H1 (cell line): ENCODE results near the gene FRMD4A. TPM values are rescaled to one million over a fixed set of nuclear protein-coding genes. Genes with fewer than 3 reads are reported as not detected.
"Not testable (repeated sequence)": the region's sequence is repeated elsewhere in the genome, so short reads cannot be mapped to it uniquely, and the experiment has no call there.

ENCODE experiments used
- CTCF ChIA-PET: fragments of 300-600 bp; sonication (Branson Sonifier 250); formaldehyde crosslinking; loops from one replicate; lab custom pipeline; 2021; ENCODE audit not compliant: partially characterized antibody; lab: Charles Lee
- POLR2A ChIA-PET: fragments of 300-600 bp; sonication (Branson Sonifier 250); formaldehyde crosslinking; loops from one replicate; lab custom pipeline; 2021; ENCODE audit warnings: inconsistent platforms; ENCODE audit not compliant: partially characterized antibody; lab: Charles Lee
- DNase-seq, 2 experiments: peaks; one replicate each; pipeline versions ENCODE4 v3.0.0 to v3.0.0-alpha.2; 2010 to 2022; ENCODE audit warnings: low spot score in 2 of 2, low read depth in 1 of 2, mixed read lengths in 1 of 2
- FAIRE-seq: peaks from 2 replicates; lab custom pipeline; 2011; peaks lifted over from hg19 to GRCh38; lab: Jason Lieb, UNC
- H2AFZ ChIP-seq: 2 replicates; pipeline ENCODE4 v1.8.1; 2012; ENCODE audit warnings: low read length, inconsistent platforms
- H2AK5ac ChIP-seq: 2 replicates; pipeline ENCODE4 v1.6.1; 2013; ENCODE audit warnings: low read depth, low read length
- H2BK120ac ChIP-seq: replicated peaks from 2 replicates; pipeline ENCODE3; 2013; ENCODE audit warnings: low read depth, low read length, inconsistent platforms
- H2BK12ac ChIP-seq: 2 replicates; pipeline ENCODE4 v1.6.1; 2013; ENCODE audit warnings: low read depth, low read length
- H2BK15ac ChIP-seq: 2 replicates; pipeline ENCODE4 v1.6.1; 2013; ENCODE audit warnings: low read length
- H2BK20ac ChIP-seq: 2 replicates; pipeline ENCODE4 v1.6.1; 2013; ENCODE audit warnings: low read length
- H2BK5ac ChIP-seq: 2 replicates; pipeline ENCODE4 v1.6.1; 2013; ENCODE audit warnings: low read depth, low read length
- H3K14ac ChIP-seq: 2 replicates; pipeline ENCODE4 v1.6.1; 2013; ENCODE audit warnings: inconsistent platforms; ENCODE audit not compliant: insufficient read length
- H3K18ac ChIP-seq: 2 replicates; pipeline ENCODE4 v1.6.1; 2013; ENCODE audit warnings: low read length; ENCODE audit errors: extremely low read depth
- H3K23ac ChIP-seq: 2 replicates; pipeline ENCODE4 v1.6.1; 2013; ENCODE audit warnings: inconsistent platforms; ENCODE audit not compliant: insufficient read length
- H3K23me2 ChIP-seq: 2 replicates; pipeline ENCODE4 v1.6.1; 2013; ENCODE audit warnings: low read depth, low read length
- H3K27ac ChIP-seq: 2 replicates; pipeline ENCODE4 v1.6.1; 2011; ENCODE audit warnings: low read depth, low read length, inconsistent platforms
- H3K27me3 ChIP-seq, 4 experiments: replicated peaks in 1 of 4; 1 replicate in 1 of 4; 2 replicates in 3 of 4; pipeline versions ENCODE4 v1.6.1 to v1.8.1; 2011 to 2013; ENCODE audit warnings: low read length in 3 of 4, mild to moderate bottlenecking in 3 of 4, inconsistent platforms in 2 of 4, mixed read lengths in 2 of 4, moderate library complexity in 1 of 4; ENCODE audit not compliant: control insufficient read depth in 3 of 4, insufficient read depth in 3 of 4; ENCODE audit errors: extremely low read depth in 1 of 4
- H3K36me3 ChIP-seq, 4 experiments: 2 replicates each; pipeline versions ENCODE4 v1.6.1 to v1.8.1; 2011 to 2013; ENCODE audit warnings: mild to moderate bottlenecking in 4 of 4, low read length in 3 of 4, moderate library complexity in 2 of 4, control low read depth in 1 of 4, inconsistent platforms in 1 of 4; ENCODE audit not compliant: insufficient read depth in 4 of 4, control insufficient read depth in 2 of 4
- H3K4ac ChIP-seq: replicated peaks from 2 replicates; pipeline ENCODE3; 2013; ENCODE audit warnings: low read length, low read depth, mixed read lengths, inconsistent platforms; ENCODE audit not compliant: insufficient read length
- H3K4me1 ChIP-seq, 4 experiments: replicated peaks in 1 of 4; 1 replicate in 1 of 4; 2 replicates in 3 of 4; pipeline versions ENCODE4 v1.6.1 to v1.8.1; 2011 to 2013; ENCODE audit warnings: low read length in 3 of 4, inconsistent platforms in 2 of 4, mixed read lengths in 1 of 4; ENCODE audit not compliant: insufficient read depth in 4 of 4, control insufficient read depth in 3 of 4
- H3K4me2 ChIP-seq, 2 experiments: 2 replicates each; pipeline versions ENCODE4 v1.6.1 to v1.8.1; 2011 to 2013; ENCODE audit warnings: low read depth in 2 of 2, low read length in 2 of 2, control low read depth in 1 of 2, inconsistent platforms in 1 of 2, mild to moderate bottlenecking in 1 of 2; ENCODE audit not compliant: insufficient read depth in 1 of 2
- H3K4me3 ChIP-seq, 4 experiments: fragments of 200-600, 300-600 bp in 1 of 4; sonication (generic), shearing (Covaris generic), sonication (Bioruptor Twin) in 1 of 4; 2 replicates each; pipeline versions ENCODE4 v1.5.1 to v1.8.1; 2011 to 2016; ENCODE audit warnings: low read length in 4 of 4, low read depth in 3 of 4, control low read depth in 2 of 4, inconsistent platforms in 2 of 4, mild to moderate bottlenecking in 2 of 4, mixed read lengths in 1 of 4, moderate library complexity in 1 of 4; ENCODE audit not compliant: insufficient read depth in 2 of 4; ENCODE audit errors: extremely low read depth in 1 of 4
- H3K56ac ChIP-seq: replicated peaks from 2 replicates; pipeline ENCODE3; 2013; ENCODE audit warnings: low read depth, mild to moderate bottlenecking, mixed read lengths, low read length, inconsistent platforms; ENCODE audit not compliant: insufficient read length
- H3K79me1 ChIP-seq: 2 replicates; pipeline ENCODE4 v1.6.1; 2013; ENCODE audit warnings: low read depth, low read length, control low read depth
- H3K79me2 ChIP-seq, 2 experiments: 2 replicates each; pipeline versions ENCODE4 v1.6.1 to v1.8.1; 2012 to 2013; ENCODE audit warnings: low read length in 2 of 2, mild to moderate bottlenecking in 2 of 2, inconsistent platforms in 1 of 2; ENCODE audit not compliant: insufficient read depth in 2 of 2, control insufficient read depth in 1 of 2
- H3K9ac ChIP-seq, 4 experiments: replicated peaks in 1 of 4; 1 replicate in 1 of 4; 2 replicates in 3 of 4; pipeline versions ENCODE4 v1.6.1 to v1.8.1; 2011 to 2013; ENCODE audit warnings: low read depth in 3 of 4, low read length in 3 of 4, control low read depth in 2 of 4, mild to moderate bottlenecking in 2 of 4, moderate library complexity in 2 of 4, inconsistent platforms in 1 of 4; ENCODE audit errors: extremely low read depth in 1 of 4
- H3K9me3 ChIP-seq, 2 experiments: 2 replicates each; pipeline versions ENCODE4 v1.6.1 to v1.8.1; 2012 to 2013; ENCODE audit warnings: mild to moderate bottlenecking in 2 of 2, moderate library complexity in 2 of 2, control low read depth in 1 of 2, inconsistent platforms in 1 of 2, low read depth in 1 of 2, low read length in 1 of 2, mixed read lengths in 1 of 2; ENCODE audit not compliant: insufficient read depth in 2 of 2
- H4K20me1 ChIP-seq, 2 experiments: replicated peaks in 1 of 2; 2 replicates each; pipeline versions ENCODE3 to v1.8.1; 2011 to 2013; ENCODE audit warnings: inconsistent platforms in 2 of 2, low read length in 2 of 2, mild to moderate bottlenecking in 1 of 2; ENCODE audit not compliant: insufficient read depth in 2 of 2, control insufficient read depth in 1 of 2
- H4K5ac ChIP-seq: 2 replicates; pipeline ENCODE4 v1.6.1; 2013; ENCODE audit warnings: low read length, low read depth, mixed read lengths, inconsistent platforms; ENCODE audit not compliant: insufficient read length
- H4K8ac ChIP-seq: 2 replicates; pipeline ENCODE4 v1.8.0; 2013; ENCODE audit warnings: mild to moderate bottlenecking, moderate library complexity, low read length, inconsistent platforms; ENCODE audit not compliant: insufficient read depth; ENCODE audit errors: extremely low read depth
- H4K91ac ChIP-seq: replicated peaks from 2 replicates; pipeline ENCODE3; 2013; ENCODE audit warnings: low read length, mixed read lengths, inconsistent platforms; ENCODE audit not compliant: insufficient read length
- WGBS, 2 experiments: shearing (Covaris generic) in 1 of 2; methylation state at CpG; one replicate each; pipeline versions ENCODE4 v1.1.6 to v1.1.7; 2013 to 2015; ENCODE audit warnings: low lambda C conversion rate in 2 of 2, mixed read lengths in 2 of 2, inconsistent platforms in 1 of 2, low coverage in 1 of 2, missing lambda C conversion rate in 1 of 2; ENCODE audit not compliant: insufficient replicate concordance in 2 of 2, insufficient coverage in 1 of 2, insufficient read length in 1 of 2; ENCODE audit errors: extremely low coverage in 1 of 2, missing lambda C conversion rate in 1 of 2; 5-methylcytosine and 5-hydroxymethylcytosine counted together
- polyA plus RNA-seq, 7 experiments: library from polyadenylated mRNA; depleted of rRNA in 3 of 7; stranded (reverse) in 5 of 7; unstranded in 2 of 7; fragments of >200 nt in 5 of 7; fragments of 200-250 nt in 2 of 7; gene quantifications; 1 replicate in 5 of 7; 2 replicates in 1 of 7; 4 replicates in 1 of 7; pipeline versions ENCODE4 v1.2.1 to v1.2.3, GENCODE V29; 2011 to 2013; ENCODE audit warnings: missing spikeins in 2 of 7, mixed read lengths in 2 of 7
- total RNA-seq: library from RNA; stranded (reverse); fragmentation: NEBNext Ultra II Directional; extraction: Animal tissue kit (Norgen Biotek cat#: 25700); gene quantifications from 2 replicates; pipeline ENCODE4 v1.2.1, GENCODE V29; 2021

FRMD4A gene
- total and polyA plus RNA-seq, 2 of the 8 experiments (the other 6 are each of a cell fraction or from before 2014, with no cell fraction given): 38.6 to 39.6 TPM

GRCh38 chr10:13865220-13865619 is 465.5 kb downstream of the FRMD4A start:
- H3K18ac ChIP-seq, H3K79me1 ChIP-seq, H2BK5ac ChIP-seq, H4K91ac ChIP-seq, H3K23ac ChIP-seq, H3K9ac ChIP-seq, FAIRE-seq, H2BK12ac ChIP-seq, H3K4ac ChIP-seq, POLR2A ChIA-PET, H3K23me2 ChIP-seq, H4K5ac ChIP-seq, DNase-seq, H3K27me3 ChIP-seq, H3K14ac ChIP-seq, H2BK15ac ChIP-seq, H3K56ac ChIP-seq, H4K8ac ChIP-seq, H2AK5ac ChIP-seq, H2AFZ ChIP-seq, H3K27ac ChIP-seq, H3K4me1 ChIP-seq, H2BK20ac ChIP-seq, H4K20me1 ChIP-seq, H3K4me2 ChIP-seq, H2BK120ac ChIP-seq, H3K9me3 ChIP-seq, H3K4me3 ChIP-seq, H3K36me3 ChIP-seq: not testable (repeated sequence)
- 95% methylated on average over 4 of the region's 4 CpGs; no CpG with 5 or more reads in 1 of the 2 experiments for WGBS, 2 experiments
- CTCF ChIA-PET: interaction anchor here (0.9 to 1.5 kb wide), 2 partner anchors 10 to 13 kb away, joined by 3 read pairs; no protein-coding TSS in a partner anchor
- H3K79me2 ChIP-seq: peaks cover 0 to 40% of the 10 kb centered on the region in 2 experiments; a peak in 2 of 4 replicates
